Head of caudate nucleus (tissue), 42 donors: ENCODE results near the gene ZNF862.

ENCODE experiments used
- DNase-seq, 42 donors: peaks; one replicate each; pipeline versions ENCODE4 v3.0.0 to v3.0.0-alpha.2; 2020 to 2021; ENCODE audit warnings: mixed read lengths in 7 of 42
- intact Hi-C: fragments of 100-400 bp; cut with DNase I; formaldehyde crosslinking; loops from one replicate; pipeline ENCODE4 v1.15.0; 2022

The ZNF862 gene

DNA sequence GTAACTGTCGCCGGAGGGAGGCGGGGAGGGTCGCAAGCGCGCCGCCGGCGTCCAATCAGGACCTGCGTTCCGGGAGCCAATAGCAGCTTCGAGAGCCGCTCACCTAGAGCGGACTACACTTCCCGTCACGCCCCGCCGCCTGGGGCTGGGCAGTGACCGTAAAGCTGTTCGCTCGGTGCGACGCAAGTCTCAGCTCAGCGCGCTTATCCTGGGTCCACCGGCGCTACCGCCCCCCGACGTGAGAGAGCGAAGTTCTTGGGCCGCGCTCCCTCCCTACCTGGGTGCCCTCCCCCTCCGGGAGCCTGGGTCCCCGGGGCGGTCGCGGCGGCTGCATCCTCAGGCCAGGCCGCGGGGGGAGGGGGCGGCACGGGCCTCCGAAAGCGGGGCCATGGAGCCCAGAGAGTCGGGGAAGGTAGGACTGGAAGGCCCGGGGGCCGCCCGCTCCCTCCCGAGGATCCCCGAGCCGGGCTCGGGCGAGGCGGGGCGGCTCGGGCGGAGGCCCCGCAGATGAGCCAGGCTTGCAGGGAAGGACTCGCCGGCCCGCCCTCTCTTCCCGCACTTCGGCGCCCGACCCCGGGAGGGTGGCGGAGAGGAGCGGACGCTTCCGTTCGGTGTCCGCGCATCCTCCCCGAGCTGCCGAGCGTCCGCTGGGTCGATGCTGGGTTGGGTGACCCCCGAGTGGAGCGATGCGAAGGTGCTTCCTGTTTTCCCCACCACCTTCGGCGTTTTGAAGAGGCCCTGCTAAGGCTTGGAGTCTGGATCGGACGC is at the start of gene ZNF862:
ZNF862 (plus strand) TSS at position 152 of the 768 bp plus-strand sequence; CDS start at position 389, 237 bp downstream.
- peak; percentile 98 to 100 (median 99) for DNase-seq
- intact Hi-C loops: loop anchor here (5.0 kb wide), 2 partner anchors 34 to 121 kb away; partner anchors contain the start of gene ATP6V0E2

DNA sequence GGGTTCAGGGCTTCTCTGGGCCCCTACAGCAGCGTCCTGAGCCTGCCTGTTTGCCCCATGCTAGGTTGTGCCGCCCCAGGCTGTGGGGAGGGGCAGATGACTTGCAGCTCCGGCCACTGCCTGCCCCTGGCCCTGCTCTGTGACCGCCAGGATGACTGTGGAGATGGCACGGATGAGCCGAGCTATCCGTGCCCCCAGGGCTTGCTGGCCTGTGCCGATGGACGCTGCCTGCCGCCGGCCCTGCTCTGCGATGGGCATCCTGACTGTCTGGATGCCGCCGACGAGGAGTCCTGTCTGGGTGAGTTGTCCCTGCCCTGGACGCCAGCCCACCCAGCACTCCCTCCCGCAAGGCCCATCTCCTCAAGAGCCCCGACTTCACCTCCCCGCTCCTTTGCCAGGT is 49.1 kb upstream of the ZNF862 start:
- intact Hi-C loops: no loop called here
- DNase-seq: no peak

DNA sequence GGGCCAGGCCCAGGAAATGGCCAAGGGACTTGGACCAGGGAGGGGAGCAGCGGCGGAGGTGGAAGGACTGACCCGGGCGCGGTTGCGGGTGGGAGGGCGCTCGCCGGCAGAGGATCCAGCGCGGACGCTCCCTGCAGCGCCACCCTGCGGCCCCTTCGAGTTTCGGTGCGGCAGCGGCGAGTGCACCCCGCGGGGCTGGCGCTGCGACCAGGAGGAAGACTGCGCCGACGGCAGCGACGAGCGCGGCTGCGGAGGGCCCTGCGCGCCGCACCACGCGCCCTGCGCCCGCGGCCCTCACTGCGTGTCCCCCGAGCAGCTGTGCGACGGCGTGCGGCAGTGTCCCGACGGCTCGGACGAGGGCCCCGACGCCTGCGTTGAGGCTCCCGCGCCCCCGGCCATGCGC is 48.0 kb upstream of the ZNF862 start:
- intact Hi-C loops: no loop called here

GRCh38 chr7:149790754-149791360 is 47.3 kb upstream of the ZNF862 start:
- intact Hi-C loops: no loop called here
- DNase-seq: no peak

More for the DNA sequence above, 48.0 kb upstream of the ZNF862 start:
- peak in 14 of 42 donors; percentile 27 to 70 (median 52) for DNase-seq

DNA sequence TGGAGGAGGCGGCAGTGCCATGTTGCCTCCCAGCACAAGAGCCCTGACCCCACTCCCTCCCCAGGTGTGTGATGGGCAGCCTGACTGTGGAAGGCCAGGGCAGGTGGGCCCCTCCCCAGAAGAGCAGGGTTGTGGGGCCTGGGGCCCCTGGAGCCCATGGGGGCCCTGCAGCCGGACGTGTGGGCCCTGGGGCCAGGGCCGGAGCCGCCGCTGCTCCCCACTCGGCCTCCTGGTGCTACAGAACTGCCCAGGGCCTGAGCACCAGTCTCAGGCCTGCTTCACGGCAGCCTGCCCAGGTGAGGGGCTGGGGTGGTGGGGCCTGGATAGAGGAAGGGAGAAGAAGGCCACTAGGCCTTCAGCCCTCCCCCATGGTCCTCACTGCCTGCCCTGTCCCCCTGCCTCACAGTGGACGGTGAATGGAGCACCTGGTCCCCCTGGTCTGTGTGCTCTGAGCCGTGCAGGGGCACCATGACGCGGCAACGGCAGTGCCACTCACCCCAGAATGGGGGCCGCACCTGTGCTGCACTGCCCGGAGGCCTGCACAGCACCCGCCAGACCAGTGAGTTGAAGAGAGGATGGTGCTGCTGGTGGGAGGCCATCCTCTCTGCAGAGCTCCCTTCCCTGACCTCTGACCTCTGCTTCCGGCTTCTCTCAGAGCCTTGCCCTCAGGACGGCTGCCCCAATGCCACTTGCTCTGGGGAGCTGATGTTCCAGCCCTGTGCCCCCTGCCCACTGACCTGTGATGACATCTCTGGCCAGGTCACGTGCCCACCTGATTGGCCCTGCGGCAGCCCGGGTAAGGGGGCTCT is 46.6 kb upstream of the ZNF862 start:
- intact Hi-C loops: no loop called here
- DNase-seq: no peak

GRCh38 chr7:149792220-149792595 is 46.0 kb upstream of the ZNF862 start:
- intact Hi-C loops: no loop called here

GRCh38 chr7:149793261-149793660 is 44.9 kb upstream of the ZNF862 start:
- intact Hi-C loops: no loop called here
- DNase-seq: no peak

More at GRCh38 chr7:149792220-149792595, 46.0 kb upstream of the ZNF862 start:
- no peak for DNase-seq

GRCh38 chr7:149794661-149795060 is 43.5 kb upstream of the ZNF862 start:
- no peak for DNase-seq
- intact Hi-C loops: no loop called here

- DNase-seq: no peak
- intact Hi-C loops: no loop called here
Observed at GRCh38 chr7:149795126-149795525, 43.0 kb upstream of the ZNF862 start.

DNA sequence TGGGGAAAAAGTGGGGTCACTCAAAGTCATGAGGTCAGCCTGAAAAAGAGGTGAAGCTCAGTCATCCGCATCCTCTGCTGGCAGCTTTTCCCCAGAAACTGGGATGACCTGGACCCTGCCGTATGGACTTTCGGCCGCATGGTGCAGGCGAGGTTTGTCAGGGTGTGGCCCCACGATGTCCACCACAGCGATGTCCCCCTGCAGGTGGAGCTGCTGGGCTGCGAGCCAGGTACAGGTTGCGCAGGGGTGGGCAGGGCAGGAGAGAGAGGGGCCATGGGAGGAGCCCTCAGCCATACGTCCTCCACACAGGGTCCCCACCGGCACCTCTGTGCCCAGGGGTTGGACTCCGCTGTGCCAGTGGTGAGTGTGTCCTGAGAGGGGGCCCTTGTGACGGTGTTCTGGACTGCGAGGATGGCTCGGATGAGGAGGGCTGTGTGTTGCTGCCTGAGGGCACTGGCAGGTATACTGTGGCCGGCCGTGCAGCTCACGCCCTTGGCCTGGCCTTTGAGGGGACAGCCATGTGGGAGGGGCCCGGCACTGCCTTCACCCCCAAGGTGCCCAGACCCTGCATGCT is 41.8 kb upstream of the ZNF862 start:
- intact Hi-C loops: no loop called here
- DNase-seq: no peak

DNA sequence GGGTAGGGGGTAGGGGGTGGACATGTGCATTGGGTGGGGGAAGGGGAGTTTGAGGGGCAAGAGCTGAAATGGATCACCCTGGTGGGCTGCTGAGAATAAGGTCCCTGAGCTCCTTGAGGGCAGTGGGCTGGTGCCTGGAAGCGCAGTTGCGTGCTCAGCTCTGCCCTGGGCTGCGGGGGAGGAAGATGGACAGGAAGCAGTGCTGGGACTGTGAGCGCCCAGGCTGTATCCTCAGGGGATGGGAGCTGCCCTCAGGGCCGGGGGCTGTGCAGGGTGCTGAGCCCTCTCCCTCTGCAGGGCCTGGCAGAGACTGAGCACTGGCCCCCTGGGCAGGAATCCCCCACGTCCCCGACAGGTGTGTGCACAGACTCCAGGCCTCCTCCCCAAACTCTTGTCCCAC is 40.4 kb upstream of the ZNF862 start:
- no peak for DNase-seq
- intact Hi-C loops: no loop called here

DNA sequence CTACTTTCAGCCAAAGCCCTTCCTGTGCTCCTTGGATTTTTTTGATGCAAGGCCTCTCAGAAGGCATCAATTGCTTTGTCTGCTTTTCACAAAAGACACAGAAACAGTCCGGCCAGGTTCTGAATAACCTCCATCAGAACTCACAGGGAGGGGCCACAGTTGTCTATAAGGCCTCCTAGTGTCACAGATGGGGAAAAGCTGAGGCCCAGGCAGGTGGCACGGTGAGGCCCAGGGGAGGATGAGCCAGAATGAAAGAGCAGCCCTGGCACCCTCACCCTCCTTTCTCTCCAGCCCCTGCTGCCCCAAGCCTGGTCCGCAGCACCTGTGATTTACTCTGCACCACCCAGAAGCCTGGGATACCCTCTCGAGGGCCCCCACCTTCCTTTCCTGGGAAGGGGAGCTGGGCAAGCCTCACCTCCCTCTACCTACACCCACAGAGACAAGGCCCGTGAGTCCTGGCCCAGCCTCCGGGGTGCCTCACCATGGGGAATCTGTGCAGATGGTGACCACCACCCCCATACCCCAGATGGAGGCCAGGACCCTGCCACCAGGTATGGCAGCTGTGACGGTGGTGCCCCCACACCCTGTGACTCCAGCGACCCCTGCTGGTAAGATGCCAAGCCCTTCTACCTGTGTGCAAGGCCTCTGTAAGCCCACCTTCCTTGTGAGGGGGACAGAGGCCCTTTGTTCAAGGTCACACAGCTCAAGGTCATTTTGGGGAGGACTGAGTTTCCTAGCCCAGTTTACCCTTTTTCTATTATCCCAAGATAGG is 38.6 kb upstream of the ZNF862 start:
- DNase-seq: peak in 26 of 42 donors; percentile 14 to 68 (median 34)
- intact Hi-C loops: no loop called here

GRCh38 chr7:149800169-149800555 is 38.0 kb upstream of the ZNF862 start:
- intact Hi-C loops: no loop called here
- DNase-seq: no peak

DNA sequence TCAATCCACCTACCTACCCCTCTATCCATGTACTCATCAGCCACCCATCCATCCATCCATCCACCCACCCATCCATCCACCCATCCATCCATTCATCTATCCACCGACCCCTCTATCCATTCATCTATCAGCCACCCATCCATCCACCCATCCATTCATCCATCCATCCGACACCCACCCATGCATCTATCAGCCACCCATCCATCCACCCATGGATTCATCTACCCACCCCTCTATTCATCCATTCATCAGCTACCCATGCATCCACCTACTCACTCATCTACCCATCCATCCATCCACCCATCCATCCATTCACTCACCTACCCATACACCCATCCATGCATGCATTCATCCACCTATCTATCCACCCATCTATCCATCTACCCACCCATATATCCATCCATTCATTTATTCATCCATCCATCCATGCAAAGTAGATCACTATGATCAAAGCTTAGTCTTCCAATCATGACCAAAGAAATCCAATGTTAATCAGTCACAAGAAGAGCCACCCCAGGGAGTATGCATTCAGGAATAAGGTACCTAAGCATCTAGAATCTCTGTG is 37.1 kb upstream of the ZNF862 start:
- DNase-seq: no peak
- intact Hi-C loops: no loop called here

- intact Hi-C loops: no loop called here
- DNase-seq: no peak
Observed at GRCh38 chr7:149801816-149802215, 36.4 kb upstream of the ZNF862 start.

- DNase-seq: no peak
- intact Hi-C loops: no loop called here
Observed at GRCh38 chr7:149802966-149803365, 35.2 kb upstream of the ZNF862 start.

- DNase-seq: no peak
- intact Hi-C loops: no loop called here
Observed at GRCh38 chr7:149803551-149804074, 34.6 kb upstream of the ZNF862 start.

- intact Hi-C loops: no loop called here
- DNase-seq: no peak
Observed at GRCh38 chr7:149804106-149804505, 34.1 kb upstream of the ZNF862 start.
